ENCODE results near the gene LMF1. TPM values are rescaled to one million over a fixed set of nuclear protein-coding genes. Genes with fewer than 3 reads are reported as not detected.

LMF1 gene
- total RNA-seq, 2 experiments from 2014 or later, result 9.5 to 12.2 TPM

DNA sequence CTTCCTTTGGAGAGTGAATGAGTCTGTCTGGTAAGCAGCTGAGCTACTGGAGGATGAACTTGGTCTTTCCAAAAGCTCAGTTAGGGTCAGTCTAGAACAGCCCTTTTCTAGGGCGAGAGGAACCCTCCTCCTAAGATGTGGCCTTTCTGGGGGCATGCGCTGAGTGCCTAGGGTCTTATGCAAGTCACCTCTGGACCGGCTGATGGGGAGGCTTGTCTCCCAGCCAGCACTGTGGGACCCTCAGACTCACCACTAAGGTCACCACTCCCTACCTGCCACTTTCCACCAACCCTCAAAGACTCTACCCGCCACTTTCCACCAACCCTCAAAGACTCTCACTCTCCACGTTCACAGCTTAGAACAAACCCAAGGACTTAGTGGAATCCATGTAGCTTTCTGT lies 26.8 kb downstream of the LMF1 start:
- ATAC-seq (no peak), DNase-seq (no peak)
- H3K4me3 Mint-ChIP-seq, result no peak overlapping the region
- intact Hi-C loops (cut with DNase I, micrococcal nuclease), result no loop called here
- no peak overlapping the region for H3K27ac Mint-ChIP-seq
- H3K4me1 Mint-ChIP-seq, result no peaks in the 10 kb centered on the region
- POLR2A ChIA-PET, result no interaction called here
- no peaks in the 10 kb centered on the region for H3K27me3 Mint-ChIP-seq
- CTCF ChIA-PET, result no interaction called here
- H3K36me3 Mint-ChIP-seq (ENCODE audit: low read depth), result peaks cover 24% of the 10 kb centered on the region
- peaks cover 15% of the 10 kb centered on the region for H3K9me3 Mint-ChIP-seq (ENCODE audit: low read depth)

- H3K9me3 Mint-ChIP-seq (ENCODE audit: low read depth), result peaks cover 15% of the 10 kb centered on the region
- ChIA-PET CTCF (no interaction called here), POLR2A (interaction anchor here (0.7 kb wide), 1 partner anchor 44 kb away, joined by 3 read pairs; no protein-coding TSS in a partner anchor)
- DNase-seq (no peak), ATAC-seq (no peak)
- no peak overlapping the region for H3K4me3 Mint-ChIP-seq
- H3K4me1 Mint-ChIP-seq, result no peaks in the 10 kb centered on the region
- no peak overlapping the region for H3K27ac Mint-ChIP-seq
- H3K36me3 Mint-ChIP-seq (ENCODE audit: low read depth), result peaks cover 24% of the 10 kb centered on the region
- no peaks in the 10 kb centered on the region for H3K27me3 Mint-ChIP-seq
- intact Hi-C loops (cut with DNase I, micrococcal nuclease), result no loop called here
Measured at GRCh38 chr16:942436-943060, 28.2 kb downstream of the LMF1 start.

DNA sequence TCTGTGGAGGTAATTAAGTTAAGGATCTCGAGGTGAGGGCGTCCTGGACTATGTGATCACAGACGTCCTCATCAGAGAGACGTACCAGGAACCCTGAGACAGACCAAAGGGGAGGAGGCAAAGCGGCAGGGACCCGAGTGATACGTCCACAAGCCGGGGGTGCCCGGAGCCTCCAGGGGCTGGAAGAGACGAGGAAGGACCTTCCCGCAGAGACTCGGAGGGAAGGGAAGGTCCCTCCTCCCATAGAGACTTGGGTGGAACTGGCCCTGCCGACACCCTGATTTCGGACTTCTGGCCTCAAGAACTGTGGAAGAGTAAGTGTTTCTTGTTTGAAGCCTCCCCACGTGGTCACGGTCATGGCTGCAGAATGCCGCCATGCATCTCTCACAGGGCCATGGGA lies 30.8 kb downstream of the LMF1 start:
- intact Hi-C loops (cut with DNase I, micrococcal nuclease), result no loop called here
- no peak overlapping the region for H3K27ac Mint-ChIP-seq
- DNase-seq (no peak), ATAC-seq (no peak)
- peaks cover 4% of the 10 kb centered on the region for H3K4me1 Mint-ChIP-seq
- POLR2A ChIA-PET, result no interaction called here
- peaks cover 21% of the 10 kb centered on the region for H3K36me3 Mint-ChIP-seq (ENCODE audit: low read depth)
- CTCF ChIA-PET, result interaction anchor here (0.8 kb wide), 1 partner anchor 160 kb away, joined by 3 read pairs; no protein-coding TSS in a partner anchor
- peaks cover 15% of the 10 kb centered on the region for H3K9me3 Mint-ChIP-seq (ENCODE audit: low read depth)
- no peaks in the 10 kb centered on the region for H3K27me3 Mint-ChIP-seq
- no peak overlapping the region for H3K4me3 Mint-ChIP-seq

DNA sequence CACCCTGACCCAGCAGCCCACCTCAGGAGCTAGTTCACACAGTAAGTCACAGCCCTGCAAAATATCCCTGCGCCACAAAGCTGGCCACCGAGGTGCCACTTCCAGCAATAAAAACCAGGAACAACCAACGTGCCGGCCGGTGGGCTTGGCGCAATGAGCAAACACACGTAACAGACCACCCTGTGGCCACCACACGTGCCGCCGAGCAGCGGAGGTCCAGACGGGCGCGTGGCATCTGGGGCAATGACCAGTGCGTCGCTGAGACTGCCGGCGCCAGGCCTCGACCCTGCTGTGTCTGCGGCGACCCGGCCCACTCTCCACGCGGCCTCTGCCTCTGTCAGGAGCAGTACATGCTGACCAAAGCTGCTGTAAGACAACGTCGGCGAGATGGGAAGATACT lies 31.5 kb downstream of the LMF1 start:
- no peaks in the 10 kb centered on the region for H3K27me3 Mint-ChIP-seq
- H3K36me3 Mint-ChIP-seq (ENCODE audit: low read depth), result peaks cover 21% of the 10 kb centered on the region
- ChIA-PET POLR2A (no interaction called here), CTCF (no interaction called here)
- DNase-seq (no peak), ATAC-seq (no peak)
- H3K9me3 Mint-ChIP-seq (ENCODE audit: low read depth), result peaks cover 15% of the 10 kb centered on the region
- no peak overlapping the region for H3K27ac Mint-ChIP-seq
- intact Hi-C loops (cut with DNase I, micrococcal nuclease), result no loop called here
- H3K4me3 Mint-ChIP-seq, result no peak overlapping the region
- H3K4me1 Mint-ChIP-seq, result peaks cover 4% of the 10 kb centered on the region

- ATAC-seq (no peak), DNase-seq (no peak)
- H3K27ac Mint-ChIP-seq, result no peak overlapping the region
- intact Hi-C loops (cut with DNase I, micrococcal nuclease), result no loop called here
- no peak overlapping the region for H3K4me3 Mint-ChIP-seq
- H3K9me3 Mint-ChIP-seq (ENCODE audit: low read depth), result peaks cover 14% of the 10 kb centered on the region
- H3K36me3 Mint-ChIP-seq (ENCODE audit: low read depth), result peaks cover 18% of the 10 kb centered on the region
- no peaks in the 10 kb centered on the region for H3K27me3 Mint-ChIP-seq
- ChIA-PET CTCF (no interaction called here), POLR2A (no interaction called here)
- H3K4me1 Mint-ChIP-seq, result peaks cover 4% of the 10 kb centered on the region
Measured at GRCh38 chr16:938752-939151, 32.0 kb downstream of the LMF1 start.

GRCh38 chr16:938136-938535 lies 32.6 kb downstream of the LMF1 start:
- ChIA-PET CTCF (no interaction called here), POLR2A (no interaction called here)
- intact Hi-C loops (cut with DNase I, micrococcal nuclease), result no loop called here
- H3K27me3 Mint-ChIP-seq, result no peaks in the 10 kb centered on the region
- DNase-seq, result no peak
- no peak overlapping the region for H3K27ac Mint-ChIP-seq
- H3K36me3 Mint-ChIP-seq (ENCODE audit: low read depth), result peaks cover 16% of the 10 kb centered on the region
- H3K9me3 Mint-ChIP-seq (ENCODE audit: low read depth), result peaks cover 12% of the 10 kb centered on the region
- peaks cover 4% of the 10 kb centered on the region for H3K4me1 Mint-ChIP-seq
- no peak for ATAC-seq
- no peak overlapping the region for H3K4me3 Mint-ChIP-seq

DNA sequence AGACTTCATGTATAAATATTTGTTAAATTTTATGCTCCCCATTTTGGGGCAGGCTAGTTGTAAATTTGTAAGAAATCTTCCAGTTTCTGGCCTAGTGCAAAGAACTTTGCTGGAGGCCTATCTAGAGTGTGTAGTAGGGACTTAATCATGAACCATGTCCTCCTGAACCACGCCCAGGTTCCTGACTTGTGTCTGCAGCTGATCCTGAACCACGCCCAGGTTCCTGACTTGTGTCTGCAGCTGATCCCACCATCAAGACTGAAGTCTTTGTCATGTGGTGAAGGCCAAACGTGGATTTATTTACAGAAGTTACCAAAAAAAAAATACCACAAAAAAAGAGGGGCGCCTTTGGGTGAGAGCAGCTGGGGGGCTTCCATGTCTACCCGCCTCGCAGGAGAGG lies 33.1 kb downstream of the LMF1 start:
- CTCF ChIA-PET, result interaction anchor here (1.5 kb wide), 1 partner anchor 53 kb away, joined by 3 read pairs; no protein-coding TSS in a partner anchor
- peaks cover 4% of the 10 kb centered on the region for H3K4me1 Mint-ChIP-seq
- H3K36me3 Mint-ChIP-seq (ENCODE audit: low read depth), result peaks cover 17% of the 10 kb centered on the region
- peaks cover 10% of the 10 kb centered on the region for H3K9me3 Mint-ChIP-seq (ENCODE audit: low read depth)
- DNase-seq (no peak), ATAC-seq (no peak)
- no peak overlapping the region for H3K27ac Mint-ChIP-seq
- intact Hi-C loops (cut with DNase I, micrococcal nuclease), result no loop called here
- POLR2A ChIA-PET, result no interaction called here
- no peaks in the 10 kb centered on the region for H3K27me3 Mint-ChIP-seq
- H3K4me3 Mint-ChIP-seq, result no peak overlapping the region

GRCh38 chr16:937311-937710 lies 33.5 kb downstream of the LMF1 start:
- DNase-seq, result no peak
- H3K4me1 Mint-ChIP-seq, result peaks cover 4% of the 10 kb centered on the region

GRCh38 chr16:935684-936083 lies 35.1 kb downstream of the LMF1 start:
- H3K36me3 Mint-ChIP-seq (ENCODE audit: low read depth), result peaks cover 3% of the 10 kb centered on the region
- intact Hi-C loops (cut with DNase I, micrococcal nuclease), result no loop called here
- ChIA-PET POLR2A (no interaction called here), CTCF (interaction anchor here (0.6 kb wide), 1 partner anchor 253 kb away, joined by 3 read pairs; no protein-coding TSS in a partner anchor)
- ATAC-seq (no peak), DNase-seq (no peak)
- H3K27me3 Mint-ChIP-seq, result no peaks in the 10 kb centered on the region
- no peaks in the 10 kb centered on the region for H3K9me3 Mint-ChIP-seq (ENCODE audit: low read depth)
- H3K4me1 Mint-ChIP-seq, result peaks cover 4% of the 10 kb centered on the region
- no peak overlapping the region for H3K4me3 Mint-ChIP-seq
- no peak overlapping the region for H3K27ac Mint-ChIP-seq

More at GRCh38 chr16:937311-937710, 33.5 kb downstream of the LMF1 start:
- Mint-ChIP-seq H3K27me3 (no peaks in the 10 kb centered on the region), H3K4me3 (no peak overlapping the region), H3K9me3 (ENCODE audit: low read depth) (peaks cover 8% of the 10 kb centered on the region), H3K27ac (no peak overlapping the region), H3K36me3 (ENCODE audit: low read depth) (peaks cover 17% of the 10 kb centered on the region)
- intact Hi-C loops (cut with DNase I, micrococcal nuclease), result no loop called here
- no peak for ATAC-seq
- ChIA-PET CTCF (interaction anchor here (1.5 kb wide), 1 partner anchor 53 kb away, joined by 3 read pairs; no protein-coding TSS in a partner anchor), POLR2A (no interaction called here)

DNA sequence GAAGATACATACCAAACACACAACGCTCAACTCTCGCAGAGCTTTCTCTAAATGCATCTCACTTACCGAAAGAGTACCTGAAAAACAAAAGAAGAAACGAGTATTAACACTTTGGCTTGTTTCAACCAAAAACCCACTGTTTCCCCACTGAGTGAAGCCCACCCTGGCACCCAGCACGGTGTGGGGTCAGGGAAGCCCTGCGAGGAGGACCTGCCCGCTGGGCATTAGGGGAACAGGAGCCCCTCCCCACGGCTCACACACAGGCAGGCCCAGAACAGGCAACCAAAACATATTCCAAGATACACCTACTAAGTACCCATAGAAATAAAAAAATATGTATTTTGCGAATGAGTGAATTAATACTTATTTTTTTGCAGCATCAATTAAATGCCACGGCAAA lies 36.6 kb downstream of the LMF1 start:
- ChIA-PET POLR2A (no interaction called here), CTCF (no interaction called here)
- peaks cover 4% of the 10 kb centered on the region for H3K4me1 Mint-ChIP-seq
- ATAC-seq, result no peak
- peaks cover 3% of the 10 kb centered on the region for H3K36me3 Mint-ChIP-seq (ENCODE audit: low read depth)
- no peak for DNase-seq
- H3K27ac Mint-ChIP-seq, result no peak overlapping the region
- intact Hi-C loops (cut with DNase I, micrococcal nuclease), result no loop called here
- H3K27me3 Mint-ChIP-seq, result no peaks in the 10 kb centered on the region
- H3K4me3 Mint-ChIP-seq, result no peak overlapping the region
- no peaks in the 10 kb centered on the region for H3K9me3 Mint-ChIP-seq (ENCODE audit: low read depth)

GRCh38 chr16:933581-933980 lies 37.2 kb downstream of the LMF1 start:
- no peak overlapping the region for H3K27ac Mint-ChIP-seq
- DNase-seq (no peak), ATAC-seq (no peak)
- peaks cover 4% of the 10 kb centered on the region for H3K4me1 Mint-ChIP-seq
- POLR2A ChIA-PET, result no interaction called here
- no peaks in the 10 kb centered on the region for H3K27me3 Mint-ChIP-seq
- H3K9me3 Mint-ChIP-seq (ENCODE audit: low read depth), result no peaks in the 10 kb centered on the region
- CTCF ChIA-PET, result no interaction called here
- no peak overlapping the region for H3K4me3 Mint-ChIP-seq
- peaks cover 3% of the 10 kb centered on the region for H3K36me3 Mint-ChIP-seq (ENCODE audit: low read depth)
- intact Hi-C loops (cut with DNase I, micrococcal nuclease), result no loop called here

DNA sequence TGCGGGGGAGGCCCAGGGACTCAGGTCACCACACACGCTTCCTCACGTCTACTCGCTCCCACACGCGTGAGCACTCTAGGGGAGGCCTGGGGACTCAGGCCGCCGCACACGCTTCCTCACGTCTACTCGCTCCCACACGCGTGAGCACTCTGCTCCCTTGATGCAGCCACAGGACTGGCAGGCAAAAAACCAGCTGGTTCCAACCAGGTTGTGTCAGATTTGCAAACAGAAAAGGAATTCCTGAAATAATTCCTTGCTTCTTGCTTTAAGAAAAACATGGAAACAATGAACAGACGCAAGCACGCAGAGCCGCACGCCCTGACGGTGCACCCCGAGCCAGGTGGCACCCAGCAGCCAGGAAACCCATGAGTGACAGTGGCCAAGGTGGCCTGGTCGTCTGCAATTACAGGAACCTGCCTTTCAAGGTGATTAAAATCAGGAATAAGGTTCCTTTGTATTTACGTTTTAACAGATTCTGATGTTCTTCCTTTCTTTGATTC lies 37.9 kb downstream of the LMF1 start:
- peaks cover 3% of the 10 kb centered on the region for H3K36me3 Mint-ChIP-seq (ENCODE audit: low read depth)
- H3K4me1 Mint-ChIP-seq, result peaks cover 4% of the 10 kb centered on the region
- no peak overlapping the region for H3K27ac Mint-ChIP-seq
- CTCF ChIA-PET, result no interaction called here
- no peak for ATAC-seq
- intact Hi-C loops (cut with DNase I, micrococcal nuclease), result no loop called here
- POLR2A ChIA-PET, result no interaction called here
- no peak overlapping the region for H3K4me3 Mint-ChIP-seq
- no peaks in the 10 kb centered on the region for H3K27me3 Mint-ChIP-seq
- no peak for DNase-seq
- H3K9me3 Mint-ChIP-seq (ENCODE audit: low read depth), result no peaks in the 10 kb centered on the region
